ENCODE measurements around the gene GBGT1.

The GBGT1 gene

GRCh38 chr9:133161547-133161950 is 2.2 kb downstream of the GBGT1 start:
- DNase-seq = no peak

DNA sequence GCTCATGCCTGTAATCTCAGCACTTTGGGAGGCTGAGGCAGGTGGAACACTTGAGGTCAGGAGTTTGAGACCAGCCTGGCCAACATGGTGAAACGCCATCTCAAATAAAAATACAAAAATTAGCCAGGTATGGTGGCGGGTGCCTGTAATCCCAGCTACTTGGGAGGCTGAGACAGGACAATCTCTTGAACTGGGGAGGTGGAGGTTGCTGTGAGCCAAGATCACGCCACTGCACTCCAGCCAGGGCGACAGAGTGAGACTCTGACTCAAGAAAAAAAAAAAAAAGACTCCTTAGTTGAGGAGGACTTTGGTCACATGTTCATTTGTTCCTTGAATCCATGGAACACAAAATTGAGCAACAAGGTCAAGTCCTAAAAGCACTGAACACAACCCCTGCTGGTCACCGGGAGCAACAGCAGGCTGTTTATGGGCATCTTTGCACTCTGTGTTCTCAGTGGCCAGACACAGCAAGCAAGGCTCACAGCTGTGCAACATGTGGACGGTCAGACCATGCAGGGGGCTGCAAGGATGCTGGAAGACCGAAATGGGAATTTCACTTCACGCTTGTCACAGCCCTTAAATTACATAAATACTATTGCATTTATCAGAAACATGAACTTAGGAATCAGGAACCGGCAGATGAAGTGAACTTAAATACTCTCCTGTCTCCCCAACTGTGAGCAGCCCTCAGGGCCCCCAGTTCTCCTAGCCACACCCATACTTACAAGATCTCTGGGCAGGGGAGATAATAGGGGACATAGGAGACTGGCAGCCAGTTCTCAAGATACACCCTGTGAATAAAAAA is 2.8 kb downstream of the GBGT1 start:
- DNase-seq = peak; percentile 7

GRCh38 chr9:133158695-133159094 is 5.0 kb downstream of the GBGT1 start:
- no peak for DNase-seq

DNA sequence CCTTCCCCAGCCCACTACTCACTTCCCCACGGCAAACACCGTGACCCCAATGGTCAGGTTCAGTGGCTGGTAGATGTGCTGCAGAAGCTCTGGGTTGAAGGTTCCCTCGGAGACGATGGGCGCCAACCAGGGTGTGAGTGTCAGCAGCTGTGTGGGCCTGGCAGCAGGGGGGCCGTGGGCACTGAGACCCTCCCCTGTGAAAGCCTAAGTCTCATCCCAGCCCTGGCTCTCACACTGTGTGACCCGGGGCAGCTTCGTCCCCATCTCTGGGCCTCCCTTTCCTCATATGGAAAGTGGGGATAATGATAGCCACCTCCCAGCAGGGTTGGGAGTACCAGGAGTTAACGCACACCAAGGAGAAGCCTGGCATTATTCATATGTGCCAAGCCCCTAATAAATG is 8.6 kb downstream of the GBGT1 start:
- DNase-seq = no peak

GRCh38 chr9:133154097-133154989 is 9.4 kb downstream of the GBGT1 start:
- DNase-seq = no peak

DNA sequence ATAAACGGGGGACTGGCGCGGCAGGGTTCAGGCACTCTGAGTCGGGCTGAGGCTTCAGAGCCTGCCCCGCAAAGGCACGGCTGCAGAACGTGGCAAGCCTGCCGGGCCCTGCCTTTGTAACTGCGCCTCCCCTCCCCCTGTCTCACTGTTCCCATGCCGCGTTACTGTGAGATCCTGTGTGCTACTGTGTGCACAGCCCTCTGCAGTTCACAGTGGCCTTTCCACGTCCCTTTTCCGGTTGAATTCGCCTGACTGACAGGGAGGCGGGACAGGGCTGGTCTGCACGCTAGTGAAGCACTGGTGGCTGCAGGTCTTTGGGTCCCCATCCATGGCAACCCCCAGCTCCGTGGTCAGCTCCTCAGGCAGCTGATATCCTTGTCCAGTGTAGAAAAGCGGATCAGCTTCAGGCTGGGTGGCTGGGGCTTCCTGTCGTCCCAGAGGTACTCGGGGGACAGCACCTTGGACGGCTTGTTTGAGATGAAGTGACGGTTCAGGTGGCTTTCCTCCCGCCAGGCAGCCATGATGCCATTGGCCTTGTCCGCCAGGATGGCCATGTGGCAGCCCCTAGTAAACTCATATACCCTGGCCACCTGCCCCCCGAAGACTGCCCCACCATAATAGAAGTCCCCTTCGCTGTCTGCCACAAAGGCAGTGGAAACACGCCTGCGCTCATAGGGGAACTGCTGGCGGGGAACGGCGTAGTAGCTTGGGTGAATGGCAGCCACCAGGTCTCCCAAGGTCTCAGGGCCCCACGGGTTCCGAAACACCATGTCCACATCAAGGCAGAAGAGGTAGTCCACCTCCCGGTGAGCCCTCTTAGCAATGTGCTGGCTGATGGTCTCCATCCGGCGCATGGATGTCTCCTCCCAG is 10.3 kb downstream of the GBGT1 start:
- no peak for DNase-seq

- no peak for DNase-seq
Measured at GRCh38 chr9:133151601-133152525, 11.9 kb downstream of the GBGT1 start.

- no peak for DNase-seq
Measured at GRCh38 chr9:133151041-133151440, 12.7 kb downstream of the GBGT1 start.

- peak; percentile 78 for DNase-seq
Measured at GRCh38 chr9:133149130-133150015, 14.3 kb downstream of the GBGT1 start.

DNA sequence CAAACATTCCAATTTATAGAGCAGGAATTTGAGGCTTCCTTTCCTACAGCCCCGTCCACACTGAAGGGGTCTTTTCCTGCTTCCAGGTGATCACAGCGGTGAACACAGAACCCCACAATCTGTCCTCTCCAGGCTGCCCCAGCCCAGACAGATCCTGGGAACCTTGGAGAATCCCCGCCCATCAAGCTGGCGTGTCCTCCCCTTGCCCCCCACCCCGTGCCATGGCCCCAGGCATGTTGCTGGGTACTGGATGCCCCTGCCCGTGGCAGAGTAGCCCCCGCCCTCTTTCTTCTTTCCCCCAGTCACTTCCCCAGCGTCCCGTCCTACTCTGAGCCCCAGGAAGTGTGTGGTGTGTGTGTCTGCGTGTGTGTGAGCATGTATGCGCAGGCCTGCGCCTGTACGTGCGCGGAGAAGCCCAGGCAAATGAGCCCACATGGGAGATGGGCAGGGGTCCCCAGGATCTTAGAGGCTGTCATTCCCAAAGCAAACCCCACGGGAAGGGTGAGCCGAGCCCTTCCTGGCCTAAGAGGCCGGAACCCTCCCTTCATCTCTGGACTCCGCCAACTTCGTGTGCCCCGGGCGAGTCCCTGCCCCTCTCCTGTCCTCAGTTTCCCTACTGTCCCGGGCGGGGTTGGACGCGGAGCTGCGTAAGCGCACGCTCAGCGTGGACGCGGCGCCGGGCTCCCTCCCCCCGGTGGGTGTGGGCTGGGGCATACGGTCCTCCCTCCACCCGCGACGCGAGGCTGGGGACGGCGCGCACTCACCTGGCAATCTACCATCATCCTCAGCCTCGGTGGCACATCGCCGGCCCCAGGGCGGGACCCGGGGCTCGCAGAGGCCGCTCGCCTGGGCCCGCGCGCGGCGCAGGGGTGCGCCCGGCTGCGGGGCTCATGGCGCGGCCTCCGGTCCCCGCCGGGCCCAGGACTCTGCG is 15.2 kb downstream of the GBGT1 start:
- no peak for DNase-seq

DNA sequence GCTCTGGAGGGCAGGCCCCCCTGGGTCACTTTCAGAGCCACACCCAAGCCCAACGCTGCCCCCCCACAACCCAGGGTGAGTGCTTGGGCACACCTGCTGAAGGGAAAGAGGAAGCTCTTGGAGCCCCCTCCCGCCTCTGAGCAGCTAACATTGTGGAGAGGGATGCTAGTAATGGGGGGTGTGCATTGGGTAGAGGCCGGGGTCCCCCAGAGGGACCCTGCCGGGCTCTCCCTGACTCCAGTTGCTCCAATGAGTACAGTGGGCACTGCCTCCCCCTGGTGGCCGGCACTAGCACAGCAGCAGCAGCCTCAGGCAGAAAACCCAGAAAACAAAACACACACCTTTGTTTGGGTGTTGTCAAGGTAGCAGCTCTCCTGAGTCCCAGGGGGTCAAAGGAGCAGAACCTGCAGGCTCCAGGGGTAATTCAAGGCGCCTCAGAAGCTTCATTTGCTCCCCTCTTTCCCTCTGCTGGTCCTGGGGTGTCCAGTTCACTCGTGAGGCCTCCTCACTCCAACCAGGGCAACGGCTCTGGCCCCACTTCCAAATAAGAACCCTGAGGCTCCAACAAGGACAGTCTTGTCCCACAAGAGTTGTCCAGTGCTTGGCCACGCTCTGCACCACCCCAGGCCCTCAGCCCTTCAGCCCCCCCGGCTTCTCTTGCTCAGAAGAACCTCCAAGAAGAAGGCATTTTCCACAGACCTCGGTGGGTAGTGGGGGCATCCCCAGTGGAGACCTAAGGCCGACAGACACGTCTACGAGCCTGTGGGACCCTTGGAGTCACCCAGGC is 16.1 kb downstream of the GBGT1 start:
- DNase-seq = peak; percentile 8

- no peak for DNase-seq
Measured at GRCh38 chr9:133146746-133147411, 16.8 kb downstream of the GBGT1 start.

DNA sequence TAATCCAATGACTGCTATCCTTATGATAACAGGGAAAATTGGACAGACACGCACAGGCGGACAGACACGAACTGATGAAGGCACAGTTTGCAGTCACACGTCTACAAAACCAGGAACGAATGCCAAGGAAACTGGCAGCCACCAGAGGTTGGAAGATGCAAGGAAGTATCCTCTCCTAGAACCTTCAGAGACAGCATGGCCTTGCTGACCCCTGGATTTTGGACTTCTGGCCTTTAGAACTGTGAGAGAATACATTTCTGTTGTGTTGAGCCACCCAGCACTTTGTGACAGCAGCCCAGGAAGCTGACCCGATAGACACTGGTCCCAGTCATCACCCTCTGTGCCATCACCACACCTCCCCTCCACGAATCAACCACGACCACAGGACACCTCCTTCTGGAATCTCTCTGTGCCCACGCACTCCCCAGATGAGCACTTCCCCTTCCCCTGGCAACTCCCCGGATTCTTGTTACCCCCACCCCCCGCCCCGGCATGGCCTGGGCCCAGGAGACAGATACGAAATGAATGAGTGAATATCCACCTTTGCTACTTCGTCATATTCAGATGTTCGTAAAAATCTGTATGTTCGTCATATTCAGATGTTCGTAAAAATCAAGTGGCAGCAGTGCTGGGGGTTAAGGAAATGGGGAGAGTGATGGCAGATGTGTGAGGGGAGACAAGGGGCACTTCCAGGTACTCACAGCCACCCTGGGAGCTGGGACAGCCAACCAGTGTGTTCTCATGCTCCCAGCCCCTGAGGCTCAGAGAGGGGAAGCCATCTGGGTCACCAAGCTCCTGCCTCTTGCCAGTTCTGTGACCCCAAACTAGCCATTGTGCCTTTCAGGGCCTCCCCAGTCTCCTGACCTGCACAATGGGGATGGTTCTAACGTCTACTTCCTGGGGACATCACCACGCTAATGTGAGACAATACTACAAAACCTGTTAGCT is 18.5 kb downstream of the GBGT1 start:
- DNase-seq = no peak

GRCh38 chr9:133144142-133144903 is 19.4 kb downstream of the GBGT1 start:
- DNase-seq = no peak

DNA sequence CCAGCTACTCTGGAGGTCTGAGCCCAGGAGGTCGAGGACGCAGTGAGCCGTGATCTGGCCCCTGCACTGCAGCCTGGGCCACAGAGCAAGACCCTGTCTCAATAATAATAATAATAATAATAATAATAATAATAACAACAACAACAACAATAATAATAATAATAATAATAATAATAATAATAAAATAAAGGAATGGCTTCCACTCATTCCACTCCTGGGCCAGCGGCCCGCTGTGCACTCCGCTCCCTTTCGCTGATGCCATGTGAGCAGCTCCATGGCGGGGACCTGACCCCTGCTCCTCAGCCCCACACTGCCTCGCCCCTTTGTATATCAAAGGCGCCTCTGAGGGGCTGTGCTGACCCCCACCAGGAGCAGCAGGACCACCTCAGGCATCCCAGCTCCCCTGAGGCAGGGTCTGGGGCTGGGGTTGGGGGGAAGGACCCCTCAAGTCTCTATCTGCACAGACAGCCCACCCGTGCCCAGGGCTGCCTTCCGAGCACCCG is 20.0 kb downstream of the GBGT1 start:
- DNase-seq = no peak
